ENCODE data around the gene LRRK1.

The LRRK1 gene

GRCh38 chr15:100885811-100886210 lies 33.3 kb upstream of the LRRK1 start:
- H3K27me3 ChIP-seq (ENCODE audit: insufficient read depth, low read length, poor library complexity), result peaks cover 37% of the 10 kb centered on the region
- no peak overlapping the region for H3K27ac ChIP-seq (ENCODE audit: low read length)
- H4K20me1 ChIP-seq (ENCODE audit: insufficient read depth, low read length), result no peaks in the 10 kb centered on the region
- TF ChIP-seq, protein P1, sequence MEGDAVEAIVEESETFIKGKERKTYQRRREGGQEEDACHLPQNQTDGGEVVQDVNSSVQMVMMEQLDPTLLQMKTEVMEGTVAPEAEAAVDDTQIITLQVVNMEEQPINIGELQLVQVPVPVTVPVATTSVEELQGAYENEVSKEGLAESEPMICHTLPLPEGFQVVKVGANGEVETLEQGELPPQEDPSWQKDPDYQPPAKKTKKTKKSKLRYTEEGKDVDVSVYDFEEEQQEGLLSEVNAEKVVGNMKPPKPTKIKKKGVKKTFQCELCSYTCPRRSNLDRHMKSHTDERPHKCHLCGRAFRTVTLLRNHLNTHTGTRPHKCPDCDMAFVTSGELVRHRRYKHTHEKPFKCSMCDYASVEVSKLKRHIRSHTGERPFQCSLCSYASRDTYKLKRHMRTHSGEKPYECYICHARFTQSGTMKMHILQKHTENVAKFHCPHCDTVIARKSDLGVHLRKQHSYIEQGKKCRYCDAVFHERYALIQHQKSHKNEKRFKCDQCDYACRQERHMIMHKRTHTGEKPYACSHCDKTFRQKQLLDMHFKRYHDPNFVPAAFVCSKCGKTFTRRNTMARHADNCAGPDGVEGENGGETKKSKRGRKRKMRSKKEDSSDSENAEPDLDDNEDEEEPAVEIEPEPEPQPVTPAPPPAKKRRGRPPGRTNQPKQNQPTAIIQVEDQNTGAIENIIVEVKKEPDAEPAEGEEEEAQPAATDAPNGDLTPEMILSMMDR (IDR thresholded peaks at IDR 0.05; ENCODE audit: borderline replicate concordance, extremely low read depth, low read length, poor library complexity, severe bottlenecking), result no peak
- no peak for TF ChIP-seq EZH2 (IDR thresholded peaks at IDR 0.05; ENCODE audit: borderline replicate concordance, low read depth, low read length, severe bottlenecking)
- H3K36me3 ChIP-seq (ENCODE audit: insufficient read depth, low read length), result no peaks in the 10 kb centered on the region
- H3K4me3 ChIP-seq (ENCODE audit: low read depth in 1 of 2, low read length in 2 of 2), result no peak overlapping the region
- H3K4me1 ChIP-seq (ENCODE audit: insufficient read depth, low read length), result no peaks in the 10 kb centered on the region
- DNase-seq (no peak), ATAC-seq (ENCODE audit: insufficient read depth, low read depth) (no peak)
- H3K79me2 ChIP-seq (ENCODE audit: insufficient read depth, low read length), result no peaks in the 10 kb centered on the region
- H2AFZ ChIP-seq (ENCODE audit: low read depth, low read length), result no peak overlapping the region
- H3K9me3 ChIP-seq (ENCODE audit: insufficient read depth, low read length, severe bottlenecking), result no peaks in the 10 kb centered on the region
- no peak overlapping the region for H3K4me2 ChIP-seq (ENCODE audit: insufficient read depth, low read length)
- no peak overlapping the region for H3K9ac ChIP-seq (ENCODE audit: low read depth, low read length)

- H3K36me3 ChIP-seq (ENCODE audit: insufficient read depth, low read length), result no peaks in the 10 kb centered on the region
- ATAC-seq (ENCODE audit: insufficient read depth, low read depth), result no peak
- H2AFZ ChIP-seq (ENCODE audit: low read depth, low read length), result no peak overlapping the region
Observed at GRCh38 chr15:100887211-100887913, 31.8 kb upstream of the LRRK1 start.

GRCh38 chr15:100889385-100890050 lies 29.6 kb upstream of the LRRK1 start:
- Histone ChIP-seq H3K36me3 (ENCODE audit: insufficient read depth, low read length) (no peaks in the 10 kb centered on the region), H3K4me1 (ENCODE audit: insufficient read depth, low read length) (no peaks in the 10 kb centered on the region), H4K20me1 (ENCODE audit: insufficient read depth, low read length) (no peaks in the 10 kb centered on the region), H3K4me2 (ENCODE audit: insufficient read depth, low read length) (no peak overlapping the region), H3K27ac (ENCODE audit: low read length) (no peak overlapping the region), H3K27me3 (ENCODE audit: insufficient read depth, low read length, poor library complexity) (peaks cover 47% of the 10 kb centered on the region), H3K4me3 (ENCODE audit: low read depth in 1 of 2, low read length in 2 of 2) (no peak overlapping the region), H3K9me3 (ENCODE audit: insufficient read depth, low read length, severe bottlenecking) (no peaks in the 10 kb centered on the region), H3K9ac (ENCODE audit: low read depth, low read length) (no peak overlapping the region), H2AFZ (ENCODE audit: low read depth, low read length) (no peak overlapping the region), H3K79me2 (ENCODE audit: insufficient read depth, low read length) (no peaks in the 10 kb centered on the region)
- peak; percentile 47 for DNase-seq
- peak; percentile 82 for ATAC-seq (ENCODE audit: insufficient read depth, low read depth)
- TF ChIP-seq, protein P1 (IDR thresholded peaks at IDR 0.05; ENCODE audit: borderline replicate concordance, extremely low read depth, low read length, poor library complexity, severe bottlenecking), result no peak
- no peak for TF ChIP-seq EZH2 (IDR thresholded peaks at IDR 0.05; ENCODE audit: borderline replicate concordance, low read depth, low read length, severe bottlenecking)

More at GRCh38 chr15:100887211-100887913, 31.8 kb upstream of the LRRK1 start:
- Histone ChIP-seq H3K4me3 (ENCODE audit: low read depth in 1 of 2, low read length in 2 of 2) (no peak overlapping the region), H3K27ac (ENCODE audit: low read length) (no peak overlapping the region), H3K4me2 (ENCODE audit: insufficient read depth, low read length) (no peak overlapping the region), H3K9ac (ENCODE audit: low read depth, low read length) (no peak overlapping the region), H3K9me3 (ENCODE audit: insufficient read depth, low read length, severe bottlenecking) (no peaks in the 10 kb centered on the region), H3K4me1 (ENCODE audit: insufficient read depth, low read length) (no peaks in the 10 kb centered on the region), H3K27me3 (ENCODE audit: insufficient read depth, low read length, poor library complexity) (peaks cover 47% of the 10 kb centered on the region), H4K20me1 (ENCODE audit: insufficient read depth, low read length) (no peaks in the 10 kb centered on the region), H3K79me2 (ENCODE audit: insufficient read depth, low read length) (no peaks in the 10 kb centered on the region)
- TF ChIP-seq EZH2 (IDR thresholded peaks at IDR 0.05; ENCODE audit: borderline replicate concordance, low read depth, low read length, severe bottlenecking), result no peak
- TF ChIP-seq, protein P1 (IDR thresholded peaks at IDR 0.05; ENCODE audit: borderline replicate concordance, extremely low read depth, low read length, poor library complexity, severe bottlenecking), result no peak
- DNase-seq, result no peak
